IgD-negative memory B cell (primary cell): ENCODE results near the gene ITK. TPM values are rescaled to one million over a fixed set of nuclear protein-coding genes. Genes with fewer than 3 reads are reported as not detected.
"Not testable (repeated sequence)": the region's sequence is repeated elsewhere in the genome, so short reads cannot be mapped to it uniquely, and the experiment has no call there.

Experiments
- H3K27ac Mint-ChIP-seq, 3 donors: one replicate each; pipeline ENCODE4 v1.8.0; 2020 to 2022; ENCODE audit warnings: mild to moderate bottlenecking in 3 of 3, mixed read lengths in 3 of 3, moderate library complexity in 1 of 3
- H3K27me3 Mint-ChIP-seq: one replicate; pipeline ENCODE4 v1.8.0; 2021; ENCODE audit warnings: mixed read lengths
- H3K36me3 Mint-ChIP-seq: one replicate; pipeline ENCODE4 v1.8.0; 2020; ENCODE audit warnings: mild to moderate bottlenecking, mixed read lengths
- H3K4me1 Mint-ChIP-seq, 3 donors: one replicate each; pipeline ENCODE4 v1.8.0; 2020 to 2022; ENCODE audit warnings: mixed read lengths in 3 of 3, mild to moderate bottlenecking in 1 of 3
- H3K4me3 Mint-ChIP-seq, 4 donors: one replicate each; pipeline ENCODE4 v1.8.0; 2020 to 2022; ENCODE audit warnings: mild to moderate bottlenecking in 4 of 4, mixed read lengths in 4 of 4, moderate library complexity in 3 of 4
- H3K9me3 Mint-ChIP-seq, 3 donors: one replicate each; pipeline ENCODE4 v1.8.0; 2020 to 2021; ENCODE audit warnings: mixed read lengths in 3 of 3, mild to moderate bottlenecking in 1 of 3
- polyA plus RNA-seq: library from polyadenylated mRNA; unstranded; fragments of 300-500 nt; fragmentation: Illumina TruSeq; gene quantifications from one replicate; pipeline ENCODE4 v1.2.3, GENCODE V29; 2021

ITK gene
- polyA plus RNA-seq, 1 donor from 2014 or later: 5.6 TPM

GRCh38 chr5:157162919-157163510 is 17.6 kb upstream of the ITK start:
- Mint-ChIP-seq H3K36me3 (peaks cover 1% of the 10 kb centered on the region), H3K27ac (peak overlapping the region in 1 of 3 donors; percentile 50), H3K27me3 (peaks cover 1% of the 10 kb centered on the region), H3K9me3 (no peaks in the 10 kb centered on the region), H3K4me3 (no peak overlapping the region), H3K4me1 (peaks cover 2 to 7% (median 6%) of the 10 kb centered on the region in 3 donors)

GRCh38 chr5:157164521-157164920 is 16.1 kb upstream of the ITK start:
- Mint-ChIP-seq H3K36me3 (peaks cover 1% of the 10 kb centered on the region), H3K4me1 (peaks cover 2 to 7% (median 6%) of the 10 kb centered on the region in 3 donors), H3K9me3 (no peaks in the 10 kb centered on the region), H3K27ac (no peak overlapping the region), H3K4me3 (no peak overlapping the region), H3K27me3 (peaks cover 1% of the 10 kb centered on the region)

GRCh38 chr5:157165261-157165660 is 15.4 kb upstream of the ITK start:
- H3K9me3 Mint-ChIP-seq: no peaks in the 10 kb centered on the region
- no peak overlapping the region for H3K27ac Mint-ChIP-seq
- H3K4me1 Mint-ChIP-seq: peaks cover 2 to 7% (median 6%) of the 10 kb centered on the region in 3 donors
- H3K4me3 Mint-ChIP-seq: no peak overlapping the region
- H3K27me3 Mint-ChIP-seq: peaks cover 1% of the 10 kb centered on the region
- H3K36me3 Mint-ChIP-seq: peaks cover 1% of the 10 kb centered on the region

GRCh38 chr5:157165668-157166067 is 15.0 kb upstream of the ITK start:
- Mint-ChIP-seq H3K9me3 (no peaks in the 10 kb centered on the region), H3K27me3 (peaks cover 1% of the 10 kb centered on the region), H3K36me3 (peaks cover 1% of the 10 kb centered on the region), H3K4me1 (peaks cover 2 to 7% (median 6%) of the 10 kb centered on the region in 3 donors), H3K4me3 (no peak overlapping the region), H3K27ac (peak overlapping the region in 1 of 3 donors; percentile 21)

GRCh38 chr5:157166214-157167213 is 14.1 kb upstream of the ITK start, which contains the start of gene GARIN3:
GARIN3 (minus strand) TSS chr5:157166264; CDS start chr5:157166168, 96 bp downstream.
- Mint-ChIP-seq H3K4me3 (peak within 1 kb of the TSS in 1 of 4 donors; percentile 12), H3K36me3 (peaks cover 1% of the 10 kb centered on the region), H3K27me3 (peaks cover 1% of the 10 kb centered on the region), H3K4me1 (peaks cover 4 to 7% (median 6%) of the 10 kb centered on the region in 3 donors), H3K27ac (peak within 1 kb of the TSS in 1 of 3 donors; percentile 21), H3K9me3 (no peaks in the 10 kb centered on the region)

GRCh38 chr5:157167214-157167621 is 13.4 kb upstream of the ITK start:
- Mint-ChIP-seq H3K4me3 (no peak overlapping the region), H3K4me1 (peaks cover 10 to 14% (median 11%) of the 10 kb centered on the region in 3 donors), H3K27me3 (peaks cover 1% of the 10 kb centered on the region), H3K9me3 (no peaks in the 10 kb centered on the region), H3K36me3 (peaks cover 1% of the 10 kb centered on the region), H3K27ac (no peak overlapping the region)

- Mint-ChIP-seq H3K36me3 (peaks cover 1% of the 10 kb centered on the region), H3K27ac (no peak overlapping the region), H3K4me1 (peaks cover 18 to 23% (median 20%) of the 10 kb centered on the region in 3 donors), H3K27me3 (no peaks in the 10 kb centered on the region), H3K4me3 (peak overlapping the region in 1 of 4 donors; percentile 69), H3K9me3 (no peaks in the 10 kb centered on the region)
Observed at GRCh38 chr5:157168286-157168685, 12.4 kb upstream of the ITK start.

GRCh38 chr5:157172403-157172802 is 8.2 kb upstream of the ITK start:
- Mint-ChIP-seq H3K36me3 (no peaks in the 10 kb centered on the region), H3K9me3 (no peaks in the 10 kb centered on the region), H3K4me1 (peaks cover 15 to 21% (median 17%) of the 10 kb centered on the region in 3 donors), H3K27ac (peak overlapping the region in 2 of 3 donors; percentile 41 to 54), H3K27me3 (no peaks in the 10 kb centered on the region), H3K4me3 (peak overlapping the region in 3 of 4 donors; percentile 18 to 88 (median 84))

- no peaks in the 10 kb centered on the region for H3K9me3 Mint-ChIP-seq
- peaks cover 14 to 19% (median 15%) of the 10 kb centered on the region in 3 donors for H3K4me1 Mint-ChIP-seq
- H3K4me3 Mint-ChIP-seq: no peak overlapping the region
- H3K36me3 Mint-ChIP-seq: no peaks in the 10 kb centered on the region
- H3K27me3 Mint-ChIP-seq: no peaks in the 10 kb centered on the region
- no peak overlapping the region for H3K27ac Mint-ChIP-seq
Observed at GRCh38 chr5:157175071-157175612, 5.5 kb upstream of the ITK start.

GRCh38 chr5:157177953-157178352 is 2.7 kb upstream of the ITK start:
- Mint-ChIP-seq H3K4me3 (peak overlapping the region in 1 of 4 donors; percentile 7), H3K9me3 (no peaks in the 10 kb centered on the region), H3K4me1 (peaks cover 1 to 4% (median 2%) of the 10 kb centered on the region in 3 donors), H3K36me3 (no peaks in the 10 kb centered on the region), H3K27me3 (peaks cover 1% of the 10 kb centered on the region), H3K27ac (no peak overlapping the region)

- no peaks in the 10 kb centered on the region for H3K9me3 Mint-ChIP-seq
- H3K4me3 Mint-ChIP-seq: no peak overlapping the region
- peaks cover 1% of the 10 kb centered on the region for H3K27me3 Mint-ChIP-seq
- no peak overlapping the region for H3K27ac Mint-ChIP-seq
- H3K4me1 Mint-ChIP-seq: peaks cover 0 to 3% (median 0%) of the 10 kb centered on the region in 3 donors
- no peaks in the 10 kb centered on the region for H3K36me3 Mint-ChIP-seq
Observed at GRCh38 chr5:157178966-157179365, 1.7 kb upstream of the ITK start.

- H3K4me1 Mint-ChIP-seq: peaks cover 0 to 2% (median 0%) of the 10 kb centered on the region in 3 donors
Observed at GRCh38 chr5:157182143-157182757, 1.6 kb downstream of the ITK start.

GRCh38 chr5:157184117-157184670 is 3.6 kb downstream of the ITK start:
- Mint-ChIP-seq H3K4me3 (peak overlapping the region in 3 of 4 donors; percentile 38 to 71 (median 66)), H3K27ac (peak overlapping the region in 1 of 3 donors; percentile 29), H3K4me1 (peaks cover 0 to 2% (median 0%) of the 10 kb centered on the region in 3 donors), H3K27me3 (peaks cover 2% of the 10 kb centered on the region), H3K36me3 (no peaks in the 10 kb centered on the region), H3K9me3 (no peaks in the 10 kb centered on the region)

More at GRCh38 chr5:157182143-157182757, 1.6 kb downstream of the ITK start:
- Mint-ChIP-seq H3K9me3 (no peaks in the 10 kb centered on the region), H3K4me3 (peak overlapping the region in 2 of 4 donors; percentile 70 to 77), H3K27ac (no peak overlapping the region), H3K36me3 (no peaks in the 10 kb centered on the region), H3K27me3 (peaks cover 2% of the 10 kb centered on the region)

GRCh38 chr5:157185122-157185521 is 4.5 kb downstream of the ITK start:
- H3K4me3 Mint-ChIP-seq, H3K4me1 Mint-ChIP-seq, H3K9me3 Mint-ChIP-seq, H3K27ac Mint-ChIP-seq, H3K27me3 Mint-ChIP-seq, H3K36me3 Mint-ChIP-seq: not testable (repeated sequence)
